Adrenal gland (tissue), 5 donors: ENCODE measurements around the gene ENTHD1.

Experiments used
- POLR2A ChIP-seq, 2 donors: fragments of 450-650 bp; IDR thresholded peaks; one replicate each; pipeline ENCODE4 v1.6.1; 2017; ENCODE audit warnings: antibody characterized with exemption in 2 of 2, mild to moderate bottlenecking in 2 of 2, moderate library complexity in 1 of 2
- TF ChIP-seq, protein P1 (sequence below), 6 experiments: fragments of 450-650 bp in 4 of 6; fragments of 200-600 bp in 2 of 6; sonication (generic) in 1 of 6; IDR thresholded peaks; 1 replicate in 5 of 6; 2 replicates in 1 of 6; pipeline versions ENCODE4 v1.5.1 to v1.8.0; 2016 to 2021; ENCODE audit warnings: antibody characterized with exemption in 6 of 6, mild to moderate bottlenecking in 2 of 6, moderate library complexity in 1 of 6
- donor health status: DM: no; HTN: no; CAD: no.

DNA sequence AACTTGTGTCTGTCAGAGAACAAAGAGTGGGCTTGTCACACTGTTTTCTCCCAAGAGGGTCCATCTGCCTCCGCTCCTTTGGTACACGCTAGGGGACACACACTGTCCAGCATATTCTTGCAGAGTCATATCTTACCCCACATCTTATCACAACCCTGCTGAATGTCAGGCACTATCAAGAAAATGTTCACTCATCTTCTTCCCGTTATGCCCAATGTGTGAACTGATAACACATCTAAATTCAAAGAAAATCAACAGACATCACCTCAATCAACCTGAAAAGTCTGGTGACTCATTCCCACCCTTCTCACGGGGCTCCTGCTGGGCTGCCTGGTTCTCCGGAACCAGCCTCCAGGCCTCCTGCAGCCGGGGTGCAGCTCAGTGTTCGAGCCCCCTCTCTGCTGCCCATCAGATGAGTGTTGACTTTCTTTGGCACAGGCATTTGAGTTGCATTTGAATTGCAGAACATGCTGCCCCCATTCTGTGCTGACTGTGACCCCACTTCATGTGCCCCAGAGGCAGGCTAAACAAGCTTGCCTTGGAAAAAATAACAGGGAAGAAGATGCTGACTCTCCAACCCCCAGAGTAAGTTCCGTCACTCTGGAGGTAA is 26.7 kb upstream of the ENTHD1 start:
- TF ChIP-seq, protein P1, sequence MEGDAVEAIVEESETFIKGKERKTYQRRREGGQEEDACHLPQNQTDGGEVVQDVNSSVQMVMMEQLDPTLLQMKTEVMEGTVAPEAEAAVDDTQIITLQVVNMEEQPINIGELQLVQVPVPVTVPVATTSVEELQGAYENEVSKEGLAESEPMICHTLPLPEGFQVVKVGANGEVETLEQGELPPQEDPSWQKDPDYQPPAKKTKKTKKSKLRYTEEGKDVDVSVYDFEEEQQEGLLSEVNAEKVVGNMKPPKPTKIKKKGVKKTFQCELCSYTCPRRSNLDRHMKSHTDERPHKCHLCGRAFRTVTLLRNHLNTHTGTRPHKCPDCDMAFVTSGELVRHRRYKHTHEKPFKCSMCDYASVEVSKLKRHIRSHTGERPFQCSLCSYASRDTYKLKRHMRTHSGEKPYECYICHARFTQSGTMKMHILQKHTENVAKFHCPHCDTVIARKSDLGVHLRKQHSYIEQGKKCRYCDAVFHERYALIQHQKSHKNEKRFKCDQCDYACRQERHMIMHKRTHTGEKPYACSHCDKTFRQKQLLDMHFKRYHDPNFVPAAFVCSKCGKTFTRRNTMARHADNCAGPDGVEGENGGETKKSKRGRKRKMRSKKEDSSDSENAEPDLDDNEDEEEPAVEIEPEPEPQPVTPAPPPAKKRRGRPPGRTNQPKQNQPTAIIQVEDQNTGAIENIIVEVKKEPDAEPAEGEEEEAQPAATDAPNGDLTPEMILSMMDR (IDR thresholded peaks at IDR 0.05) = no peak
- no peak for TF ChIP-seq POLR2A (IDR thresholded peaks at IDR 0.05)
